Common myeloid progenitor, CD34-positive (primary cell): ENCODE measurements around the gene FBN1.

ENCODE experiments used
- CTCF ChIA-PET: fragments of 350-600 bp; sonication (Branson Sonifier 250); formaldehyde crosslinking; loops from one replicate; lab custom pipeline; 2021; ENCODE audit warnings: antibody characterized with exemption; lab: Charles Lee
- POLR2A ChIA-PET: fragments of 350-600 bp; sonication (Branson Sonifier 250); formaldehyde crosslinking; loops from one replicate; lab custom pipeline; 2021; ENCODE audit warnings: antibody characterized with exemption; lab: Charles Lee
- DNase-seq, 3 donors: peaks; one replicate each; pipeline versions ENCODE4 v3.0.0 to v3.0.0-alpha.2; 2013
- H3K27ac ChIP-seq, 2 experiments: 1 replicate in 1 of 2; 2 replicates in 1 of 2; pipeline ENCODE4 v1.7.0; 2013; ENCODE audit warnings: inconsistent platforms in 2 of 2, low read length in 2 of 2, mild to moderate bottlenecking in 2 of 2, low read depth in 1 of 2, moderate library complexity in 1 of 2; ENCODE audit not compliant: severe bottlenecking in 2 of 2, insufficient read depth in 1 of 2, poor library complexity in 1 of 2
- H3K27me3 ChIP-seq, 5 experiments: replicated peaks in 2 of 5; 1 replicate in 3 of 5; 2 replicates in 2 of 5; pipeline versions ENCODE4 v1.6.1 to v1.7.0; 2013; ENCODE audit warnings: low read length in 4 of 5, mild to moderate bottlenecking in 2 of 5, moderate library complexity in 2 of 5, inconsistent platforms in 1 of 5; ENCODE audit not compliant: insufficient read depth in 5 of 5, control insufficient read depth in 4 of 5
- H3K36me3 ChIP-seq, 4 experiments: 1 replicate in 2 of 4; 2 replicates in 2 of 4; pipeline versions ENCODE4 v1.6.1 to v1.7.0; 2013; ENCODE audit warnings: low read length in 3 of 4, control low read depth in 1 of 4, mild to moderate bottlenecking in 1 of 4; ENCODE audit not compliant: control insufficient read depth in 4 of 4, insufficient read depth in 4 of 4
- H3K4me1 ChIP-seq, 4 experiments: 1 replicate in 3 of 4; 2 replicates in 1 of 4; pipeline versions ENCODE4 v1.6.1 to v1.7.1; 2013; ENCODE audit warnings: low read length in 3 of 4, mild to moderate bottlenecking in 3 of 4, control low read depth in 1 of 4, inconsistent platforms in 1 of 4, moderate library complexity in 1 of 4; ENCODE audit not compliant: control insufficient read depth in 4 of 4, insufficient read depth in 4 of 4; ENCODE audit errors: control extremely low read depth in 1 of 4
- H3K4me3 ChIP-seq, 7 experiments: 1 replicate in 4 of 7; 2 replicates in 3 of 7; pipeline versions ENCODE4 v1.5.1 to v1.7.0; 2013; ENCODE audit warnings: mild to moderate bottlenecking in 7 of 7, low read length in 6 of 7, moderate library complexity in 6 of 7, inconsistent platforms in 2 of 7, low read depth in 2 of 7, control low read depth in 1 of 7; ENCODE audit not compliant: insufficient read depth in 4 of 7, control insufficient read depth in 1 of 7; ENCODE audit errors: extremely low read depth in 1 of 7
- H3K9me3 ChIP-seq, 5 experiments: 1 replicate in 4 of 5; 2 replicates in 1 of 5; pipeline versions ENCODE4 v1.6.1 to v1.7.1; 2013; ENCODE audit warnings: low read length in 4 of 5, mild to moderate bottlenecking in 2 of 5, inconsistent platforms in 1 of 5, low read depth in 1 of 5, moderate library complexity in 1 of 5; ENCODE audit not compliant: control insufficient read depth in 4 of 5, insufficient read depth in 2 of 5; ENCODE audit errors: control extremely low read depth in 1 of 5
- WGBS: methylation state at CpG from one replicate; pipeline ENCODE4 v1.1.5; 2013; ENCODE audit not compliant: insufficient coverage; 5-methylcytosine and 5-hydroxymethylcytosine counted together

Gene FBN1

DNA sequence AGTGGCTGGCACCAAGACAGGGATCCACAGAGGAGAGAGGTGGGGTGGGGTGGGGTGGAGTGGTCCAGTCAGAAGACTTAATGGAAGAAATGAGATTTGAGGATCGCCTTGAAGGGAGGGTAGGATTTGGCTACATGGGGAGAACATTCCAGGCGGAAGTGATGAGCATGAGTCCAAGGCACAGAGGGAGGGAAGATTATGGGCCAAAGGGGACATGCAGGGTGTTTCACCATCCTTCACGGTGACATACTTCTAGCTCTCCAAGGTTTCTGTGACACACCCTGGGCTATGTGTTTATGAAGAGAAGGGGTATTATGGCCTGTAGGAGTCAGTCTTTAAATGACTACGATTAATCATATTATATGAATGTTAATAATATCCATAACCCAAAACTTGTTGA, 7.7 kb upstream of the FBN1 start:
- ChIA-PET POLR2A (no interaction called here), CTCF (no interaction called here)

DNA sequence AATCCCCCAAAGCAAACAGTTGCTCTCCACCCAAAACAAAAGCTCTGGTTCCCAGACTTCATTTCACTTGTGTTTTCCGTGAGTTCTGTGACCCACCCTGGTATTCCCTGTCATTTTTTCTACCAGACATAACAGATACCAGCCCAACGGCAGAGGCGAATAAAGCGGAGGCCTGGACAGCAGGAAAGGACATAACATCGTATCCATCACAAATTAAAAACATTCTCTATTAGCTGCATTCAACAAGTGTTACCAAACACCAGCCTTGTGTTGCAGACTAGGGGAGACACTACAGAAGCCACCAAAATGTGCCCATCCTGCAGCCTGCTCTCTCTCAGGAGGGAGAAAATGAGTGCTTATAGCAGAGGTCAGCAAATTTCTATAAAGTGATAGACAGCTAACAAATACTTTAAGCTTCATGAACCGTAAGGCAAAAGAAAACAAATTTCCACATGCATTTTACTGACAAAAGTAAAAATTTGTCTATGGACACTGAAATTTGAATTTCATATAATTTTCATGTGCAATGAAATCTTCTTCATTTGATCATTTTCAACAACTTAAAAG, 7.1 kb upstream of the FBN1 start:
- DNase-seq = no peak
- Histone ChIP-seq H3K27me3 (no peaks in the 10 kb centered on the region), H3K9me3 (no peaks in the 10 kb centered on the region), H3K36me3 (no peaks in the 10 kb centered on the region), H3K27ac (no peak overlapping the region), H3K4me1 (no peaks in the 10 kb centered on the region), H3K4me3 (no peak overlapping the region)
- POLR2A ChIA-PET = no interaction called here
- WGBS = 100% methylated on average over 1 of the region's 6 CpGs
- CTCF ChIA-PET = no interaction called here

More for the DNA sequence above, 7.7 kb upstream of the FBN1 start:
- Histone ChIP-seq H3K9me3 (no peaks in the 10 kb centered on the region), H3K4me3 (no peak overlapping the region), H3K27ac (no peak overlapping the region), H3K27me3 (no peaks in the 10 kb centered on the region), H3K4me1 (no peaks in the 10 kb centered on the region), H3K36me3 (no peaks in the 10 kb centered on the region)
- 100% methylated on average over 2 of the region's 4 CpGs for WGBS
- DNase-seq = no peak

DNA sequence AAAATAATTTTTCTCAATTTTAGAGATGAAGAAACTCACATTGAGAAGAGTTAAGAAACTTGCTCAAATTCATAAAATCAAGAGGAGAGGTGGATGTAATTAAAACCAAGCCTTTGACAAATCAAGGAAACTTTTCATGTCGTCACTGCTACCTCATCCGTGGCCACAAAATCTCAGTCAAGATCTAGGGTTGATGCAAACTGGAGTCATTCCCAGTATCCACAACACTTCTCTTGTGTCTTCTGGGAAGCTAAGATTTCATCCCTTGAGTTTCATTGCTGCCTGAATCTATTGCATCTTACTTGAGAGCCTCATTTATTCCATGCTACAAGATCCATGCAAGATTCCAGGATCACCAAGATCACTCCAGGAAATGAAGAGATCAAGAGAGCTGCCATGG, 5.4 kb upstream of the FBN1 start:
- ChIA-PET CTCF (interaction anchor here (0.6 kb wide), 1 partner anchor 17 kb away, joined by 3 read pairs; no protein-coding TSS in a partner anchor), POLR2A (no interaction called here)
- H3K27ac ChIP-seq = no peak overlapping the region
- H3K27me3 ChIP-seq = peaks cover 0 to 3% (median 0%) of the 10 kb centered on the region in 5 experiments
- DNase-seq = no peak
- WGBS = 100% methylated on average over 2 of the region's 2 CpGs
- H3K36me3 ChIP-seq = no peaks in the 10 kb centered on the region
- no peaks in the 10 kb centered on the region for H3K9me3 ChIP-seq
- peaks cover 0 to 6% (median 5%) of the 10 kb centered on the region in 4 experiments for H3K4me1 ChIP-seq
- no peak overlapping the region for H3K4me3 ChIP-seq

GRCh38 chr15:48647962-48648361, 2.5 kb upstream of the FBN1 start:
- H3K4me3 ChIP-seq = no peak overlapping the region
- CTCF ChIA-PET = no interaction called here

GRCh38 chr15:48646331-48646730, 822 bp upstream of the FBN1 start:
- CTCF ChIA-PET = no interaction called here
- H3K27ac ChIP-seq = peak overlapping the region in 1 of 2 experiments; percentile 46

More at GRCh38 chr15:48647962-48648361, 2.5 kb upstream of the FBN1 start:
- no peaks in the 10 kb centered on the region for H3K9me3 ChIP-seq
- DNase-seq = peak; percentile 16 to 50 (median 45)
- H3K27ac ChIP-seq = no peak overlapping the region
- no peaks in the 10 kb centered on the region for H3K36me3 ChIP-seq
- POLR2A ChIA-PET = interaction anchor here (0.7 kb wide), 1 partner anchor 11 kb away, joined by 12 read pairs; no protein-coding TSS in a partner anchor
- peaks cover 0 to 3% (median 0%) of the 10 kb centered on the region in 5 experiments for H3K27me3 ChIP-seq
- peaks cover 5 to 23% (median 18%) of the 10 kb centered on the region in 4 experiments for H3K4me1 ChIP-seq

GRCh38 chr15:48644827-48645557, 517 bp downstream of the FBN1 start:
- WGBS = 0% methylated on average over 76 of the region's 79 CpGs
- CTCF ChIA-PET = interaction anchor here (1.0 kb wide), 1 partner anchor 137 kb away, joined by 3 read pairs; no protein-coding TSS in a partner anchor
- Histone ChIP-seq H3K9me3 (no peaks in the 10 kb centered on the region), H3K4me3 (peak overlapping the region; percentile 69 to 92 (median 81)), H3K36me3 (peaks cover 0 to 3% (median 0%) of the 10 kb centered on the region in 4 experiments), H3K27me3 (peaks cover 0 to 3% (median 0%) of the 10 kb centered on the region in 5 experiments), H3K27ac (peak overlapping the region; percentile 25 to 73), H3K4me1 (peaks cover 5 to 23% (median 19%) of the 10 kb centered on the region in 4 experiments)
- peak; percentile 41 to 83 (median 72) for DNase-seq
- POLR2A ChIA-PET = no interaction called here

More at GRCh38 chr15:48646331-48646730, 822 bp upstream of the FBN1 start:
- POLR2A ChIA-PET = no interaction called here
- DNase-seq = no peak
- Histone ChIP-seq H3K9me3 (no peaks in the 10 kb centered on the region), H3K36me3 (no peaks in the 10 kb centered on the region), H3K4me3 (peak overlapping the region; percentile 69 to 92 (median 81)), H3K27me3 (peaks cover 0 to 3% (median 0%) of the 10 kb centered on the region in 5 experiments), H3K4me1 (peaks cover 5 to 23% (median 19%) of the 10 kb centered on the region in 4 experiments)
- 34% methylated on average over 6 of the region's 11 CpGs for WGBS

DNA sequence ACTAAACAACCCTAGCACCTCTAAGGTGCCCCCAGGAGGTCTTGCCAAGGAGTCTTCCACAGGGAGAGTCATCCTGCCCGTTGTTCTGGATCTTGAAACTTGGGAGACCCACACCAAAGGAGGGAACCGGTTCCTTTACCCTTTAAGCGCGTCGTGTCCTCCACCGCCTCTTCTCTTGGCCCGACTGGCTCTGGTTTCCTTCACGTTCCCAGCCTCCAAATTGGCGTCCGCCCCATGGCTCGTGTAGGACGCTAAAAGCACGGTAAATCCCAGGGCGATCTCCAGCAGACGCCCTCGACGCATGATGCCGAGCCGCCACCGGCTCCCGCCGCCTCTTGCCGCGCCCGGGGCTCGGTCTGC, 1.1 kb downstream of the FBN1 start:
- CTCF ChIA-PET = interaction anchor here (1.0 kb wide), 1 partner anchor 136 kb away, joined by 3 read pairs; no protein-coding TSS in a partner anchor
- H3K36me3 ChIP-seq = peaks cover 0 to 3% (median 0%) of the 10 kb centered on the region in 4 experiments
- H3K4me3 ChIP-seq = peak overlapping the region; percentile 69 to 92 (median 81)
- no peak overlapping the region for H3K27ac ChIP-seq
- no peaks in the 10 kb centered on the region for H3K9me3 ChIP-seq
- WGBS = 0% methylated on average over 26 of the region's 26 CpGs
- H3K4me1 ChIP-seq = peaks cover 5 to 23% (median 19%) of the 10 kb centered on the region in 4 experiments
- peaks cover 0 to 3% (median 0%) of the 10 kb centered on the region in 5 experiments for H3K27me3 ChIP-seq
- DNase-seq = peak in 2 of 3 donors; percentile 44 to 58
- POLR2A ChIA-PET = no interaction called here
